ENCODE measurements around the gene CADM2. TPM values are rescaled to one million over a fixed set of nuclear protein-coding genes. Genes with fewer than 3 reads are reported as not detected.

CADM2 gene
- total and polyA plus RNA-seq, 2 experiments from 2014 or later, result 13.3 to 47.5 TPM

GRCh38 chr3:85842081-85842480 is 883.3 kb downstream of the CADM2 start (continued):
- no peak for TF ChIP-seq ZNF331 (CRISPR knock-in tag; IDR thresholded peaks at IDR 0.05; ENCODE audit: low read depth)
- TF ChIP-seq EZH2 (IDR thresholded peaks at IDR 0.05; ENCODE audit: low read depth, unreplicated experiment), result no peak
- TF ChIP-seq, protein P1, sequence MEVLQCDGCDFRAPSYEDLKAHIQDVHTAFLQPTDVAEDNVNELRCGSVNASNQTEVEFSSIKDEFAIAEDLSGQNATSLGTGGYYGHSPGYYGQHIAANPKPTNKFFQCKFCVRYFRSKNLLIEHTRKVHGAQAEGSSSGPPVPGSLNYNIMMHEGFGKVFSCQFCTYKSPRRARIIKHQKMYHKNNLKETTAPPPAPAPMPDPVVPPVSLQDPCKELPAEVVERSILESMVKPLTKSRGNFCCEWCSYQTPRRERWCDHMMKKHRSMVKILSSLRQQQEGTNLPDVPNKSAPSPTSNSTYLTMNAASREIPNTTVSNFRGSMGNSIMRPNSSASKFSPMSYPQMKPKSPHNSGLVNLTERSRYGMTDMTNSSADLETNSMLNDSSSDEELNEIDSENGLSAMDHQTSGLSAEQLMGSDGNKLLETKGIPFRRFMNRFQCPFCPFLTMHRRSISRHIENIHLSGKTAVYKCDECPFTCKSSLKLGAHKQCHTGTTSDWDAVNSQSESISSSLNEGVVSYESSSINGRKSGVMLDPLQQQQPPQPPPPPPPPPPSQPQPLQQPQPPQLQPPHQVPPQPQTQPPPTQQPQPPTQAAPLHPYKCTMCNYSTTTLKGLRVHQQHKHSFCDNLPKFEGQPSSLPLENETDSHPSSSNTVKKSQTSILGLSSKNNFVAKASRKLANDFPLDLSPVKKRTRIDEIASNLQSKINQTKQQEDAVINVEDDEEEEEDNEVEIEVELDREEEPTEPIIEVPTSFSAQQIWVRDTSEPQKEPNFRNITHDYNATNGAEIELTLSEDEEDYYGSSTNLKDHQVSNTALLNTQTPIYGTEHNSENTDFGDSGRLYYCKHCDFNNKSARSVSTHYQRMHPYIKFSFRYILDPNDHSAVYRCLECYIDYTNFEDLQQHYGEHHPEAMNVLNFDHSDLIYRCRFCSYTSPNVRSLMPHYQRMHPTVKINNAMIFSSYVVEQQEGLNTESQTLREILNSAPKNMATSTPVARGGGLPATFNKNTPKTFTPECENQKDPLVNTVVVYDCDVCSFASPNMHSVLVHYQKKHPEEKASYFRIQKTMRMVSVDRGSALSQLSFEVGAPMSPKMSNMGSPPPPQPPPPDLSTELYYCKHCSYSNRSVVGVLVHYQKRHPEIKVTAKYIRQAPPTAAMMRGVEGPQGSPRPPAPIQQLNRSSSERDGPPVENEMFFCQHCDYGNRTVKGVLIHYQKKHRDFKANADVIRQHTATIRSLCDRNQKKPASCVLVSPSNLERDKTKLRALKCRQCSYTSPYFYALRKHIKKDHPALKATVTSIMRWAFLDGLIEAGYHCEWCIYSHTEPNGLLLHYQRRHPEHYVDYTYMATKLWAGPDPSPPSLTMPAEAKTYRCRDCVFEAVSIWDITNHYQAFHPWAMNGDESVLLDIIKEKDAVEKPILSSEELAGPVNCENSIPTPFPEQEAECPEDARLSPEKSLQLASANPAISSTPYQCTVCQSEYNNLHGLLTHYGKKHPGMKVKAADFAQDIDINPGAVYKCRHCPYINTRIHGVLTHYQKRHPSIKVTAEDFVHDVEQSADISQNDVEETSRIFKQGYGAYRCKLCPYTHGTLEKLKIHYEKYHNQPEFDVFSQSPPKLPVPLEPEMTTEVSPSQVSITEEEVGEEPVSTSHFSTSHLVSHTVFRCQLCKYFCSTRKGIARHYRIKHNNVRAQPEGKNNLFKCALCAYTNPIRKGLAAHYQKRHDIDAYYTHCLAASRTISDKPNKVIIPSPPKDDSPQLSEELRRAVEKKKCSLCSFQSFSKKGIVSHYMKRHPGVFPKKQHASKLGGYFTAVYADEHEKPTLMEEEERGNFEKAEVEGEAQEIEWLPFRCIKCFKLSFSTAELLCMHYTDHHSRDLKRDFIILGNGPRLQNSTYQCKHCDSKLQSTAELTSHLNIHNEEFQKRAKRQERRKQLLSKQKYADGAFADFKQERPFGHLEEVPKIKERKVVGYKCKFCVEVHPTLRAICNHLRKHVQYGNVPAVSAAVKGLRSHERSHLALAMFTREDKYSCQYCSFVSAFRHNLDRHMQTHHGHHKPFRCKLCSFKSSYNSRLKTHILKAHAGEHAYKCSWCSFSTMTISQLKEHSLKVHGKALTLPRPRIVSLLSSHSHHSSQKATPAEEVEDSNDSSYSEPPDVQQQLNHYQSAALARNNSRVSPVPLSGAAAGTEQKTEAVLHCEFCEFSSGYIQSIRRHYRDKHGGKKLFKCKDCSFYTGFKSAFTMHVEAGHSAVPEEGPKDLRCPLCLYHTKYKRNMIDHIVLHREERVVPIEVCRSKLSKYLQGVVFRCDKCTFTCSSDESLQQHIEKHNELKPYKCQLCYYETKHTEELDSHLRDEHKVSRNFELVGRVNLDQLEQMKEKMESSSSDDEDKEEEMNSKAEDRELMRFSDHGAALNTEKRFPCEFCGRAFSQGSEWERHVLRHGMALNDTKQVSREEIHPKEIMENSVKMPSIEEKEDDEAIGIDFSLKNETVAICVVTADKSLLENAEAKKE (CRISPR knock-in tag; IDR thresholded peaks at IDR 0.05), result no peak
- TF ChIP-seq STAT1 (IDR thresholded peaks at IDR 0.05; ENCODE audit: unreplicated experiment), result no peak
- no peak for TF ChIP-seq ZNF114 (CRISPR knock-in tag; IDR thresholded peaks at IDR 0.05)

- no peak overlapping the region for H3K27ac Mint-ChIP-seq
- no peak for TF ChIP-seq ZNF331 (CRISPR knock-in tag; IDR thresholded peaks at IDR 0.05; ENCODE audit: low read depth)
- TF ChIP-seq REST (IDR thresholded peaks at IDR 0.05; ENCODE audit: unreplicated experiment), result no peak
- TF ChIP-seq, protein P1 (CRISPR knock-in tag; IDR thresholded peaks at IDR 0.05), result no peak
These were observed 888.2 kb downstream of the CADM2 start for GRCh38 chr3:85846940-85847339.

More at GRCh38 chr3:85846940-85847339, 888.2 kb downstream of the CADM2 start:
- Mint-ChIP-seq H3K4me1 (peaks cover 7% of the 10 kb centered on the region; the same call in 2 of the 3 replicates), H3K36me3 (ENCODE audit: low read depth) (no peaks in the 10 kb centered on the region), H3K4me3 (no peak overlapping the region), H3K27me3 (ENCODE audit: insufficient read depth, low read depth, poor library complexity) (peaks cover 7% of the 10 kb centered on the region), H3K9me3 (no peaks in the 10 kb centered on the region)
- DNase-seq (ENCODE audit: low spot score) (no peak), ATAC-seq (no peak)
- no peaks in the 10 kb centered on the region for H3K27me3 ChIP-seq (ENCODE audit: insufficient read depth)
- no peak overlapping the region for H2AFZ ChIP-seq
- 0 out of 2 replicates have a peak, but pooled peaks cover 2% of the 10 kb centered on the region for H4K20me1 ChIP-seq (replicated peaks; ENCODE audit: insufficient read depth)
- no peak overlapping the region for H3K27ac ChIP-seq (ENCODE audit: low read depth)
- no peak overlapping the region for H3K4me3 ChIP-seq
- no peaks in the 10 kb centered on the region for H3F3A ChIP-seq (replicated peaks; ENCODE audit: low read depth)
- peaks cover 3% of the 10 kb centered on the region; the same call in 1 of the 2 replicates for H3K9me2 ChIP-seq (ENCODE audit: insufficient read depth)
- H3K36me3 ChIP-seq (ENCODE audit: insufficient read depth), result no peaks in the 10 kb centered on the region
- H3K79me2 ChIP-seq (replicated peaks; ENCODE audit: insufficient read depth), result no peaks in the 10 kb centered on the region
- no peaks in the 10 kb centered on the region for H3K4me1 ChIP-seq (ENCODE audit: insufficient read depth)
- H3K4me2 ChIP-seq, result no peak overlapping the region
